IPS DF 4.7 (cell line): ENCODE measurements around the gene ZXDA.
"Not testable (repeated sequence)": the region's sequence is repeated elsewhere in the genome, so short reads cannot be mapped to it uniquely, and the experiment has no call there.

Experiments
- DNase-seq: peaks from one replicate; pipeline ENCODE4 v3.0.0-alpha.2; 2013; ENCODE audit warnings: low spot score; ENCODE audit errors: extremely low read depth

ZXDA gene, protein sequence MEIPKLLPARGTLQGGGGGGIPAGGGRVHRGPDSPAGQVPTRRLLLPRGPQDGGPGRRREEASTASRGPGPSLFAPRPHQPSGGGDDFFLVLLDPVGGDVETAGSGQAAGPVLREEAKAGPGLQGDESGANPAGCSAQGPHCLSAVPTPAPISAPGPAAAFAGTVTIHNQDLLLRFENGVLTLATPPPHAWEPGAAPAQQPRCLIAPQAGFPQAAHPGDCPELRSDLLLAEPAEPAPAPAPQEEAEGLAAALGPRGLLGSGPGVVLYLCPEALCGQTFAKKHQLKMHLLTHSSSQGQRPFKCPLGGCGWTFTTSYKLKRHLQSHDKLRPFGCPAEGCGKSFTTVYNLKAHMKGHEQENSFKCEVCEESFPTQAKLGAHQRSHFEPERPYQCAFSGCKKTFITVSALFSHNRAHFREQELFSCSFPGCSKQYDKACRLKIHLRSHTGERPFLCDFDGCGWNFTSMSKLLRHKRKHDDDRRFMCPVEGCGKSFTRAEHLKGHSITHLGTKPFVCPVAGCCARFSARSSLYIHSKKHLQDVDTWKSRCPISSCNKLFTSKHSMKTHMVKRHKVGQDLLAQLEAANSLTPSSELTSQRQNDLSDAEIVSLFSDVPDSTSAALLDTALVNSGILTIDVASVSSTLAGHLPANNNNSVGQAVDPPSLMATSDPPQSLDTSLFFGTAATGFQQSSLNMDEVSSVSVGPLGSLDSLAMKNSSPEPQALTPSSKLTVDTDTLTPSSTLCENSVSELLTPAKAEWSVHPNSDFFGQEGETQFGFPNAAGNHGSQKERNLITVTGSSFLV

DNA sequence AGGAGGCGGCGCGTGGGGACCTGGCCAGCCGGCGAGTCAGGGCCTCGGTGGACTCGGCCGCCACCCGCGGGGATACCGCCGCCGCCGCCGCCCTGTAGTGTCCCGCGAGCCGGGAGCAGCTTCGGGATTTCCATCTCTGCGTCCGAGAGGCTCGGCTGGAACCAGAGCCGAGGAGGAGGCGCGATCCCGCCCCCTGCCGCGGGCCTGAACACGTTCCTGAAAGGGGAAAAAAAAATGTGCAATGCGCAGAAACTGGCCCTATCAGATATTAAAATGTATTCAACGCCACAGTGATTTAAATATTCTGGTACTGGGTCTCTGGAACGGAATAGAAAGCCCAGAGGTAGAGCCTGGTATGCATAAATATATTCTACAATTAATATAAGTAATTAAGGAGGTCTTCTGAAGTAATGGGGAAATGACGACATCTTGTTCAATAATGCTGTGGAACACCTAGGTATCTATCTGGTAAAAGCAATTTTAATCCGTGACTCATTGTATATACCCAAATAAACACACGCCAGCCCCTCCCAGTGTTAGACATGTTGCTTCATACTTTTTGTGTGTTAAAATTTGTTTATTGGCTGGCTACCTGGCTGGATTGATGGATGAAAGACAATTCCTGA is at the start of gene ZXDA:
TSS of gene ZXDA (minus strand) at position 172 of the 626 bp plus-strand sequence. CDS start at position 134, 38 bp downstream.
- not testable (repeated sequence) for DNase-seq

DNA sequence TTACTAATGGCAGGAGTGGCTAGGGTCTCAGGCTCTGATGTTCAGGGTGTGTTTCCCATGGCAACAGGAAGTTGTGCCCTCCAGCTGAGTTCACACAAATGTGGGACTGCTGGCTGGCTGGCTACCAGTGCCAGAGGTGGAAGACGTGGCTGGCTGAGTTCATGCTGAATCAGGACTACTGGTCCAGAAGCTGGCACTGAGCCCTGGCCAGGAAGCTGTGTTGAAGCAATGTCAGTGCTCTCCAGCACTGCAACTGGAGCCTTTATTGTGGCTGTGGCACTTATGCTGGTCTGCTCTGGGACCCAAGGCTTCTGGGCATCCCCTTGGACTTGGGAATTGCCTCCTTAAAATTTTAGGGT is 42.0 kb upstream of the ZXDA start:
- no peak for DNase-seq

DNA sequence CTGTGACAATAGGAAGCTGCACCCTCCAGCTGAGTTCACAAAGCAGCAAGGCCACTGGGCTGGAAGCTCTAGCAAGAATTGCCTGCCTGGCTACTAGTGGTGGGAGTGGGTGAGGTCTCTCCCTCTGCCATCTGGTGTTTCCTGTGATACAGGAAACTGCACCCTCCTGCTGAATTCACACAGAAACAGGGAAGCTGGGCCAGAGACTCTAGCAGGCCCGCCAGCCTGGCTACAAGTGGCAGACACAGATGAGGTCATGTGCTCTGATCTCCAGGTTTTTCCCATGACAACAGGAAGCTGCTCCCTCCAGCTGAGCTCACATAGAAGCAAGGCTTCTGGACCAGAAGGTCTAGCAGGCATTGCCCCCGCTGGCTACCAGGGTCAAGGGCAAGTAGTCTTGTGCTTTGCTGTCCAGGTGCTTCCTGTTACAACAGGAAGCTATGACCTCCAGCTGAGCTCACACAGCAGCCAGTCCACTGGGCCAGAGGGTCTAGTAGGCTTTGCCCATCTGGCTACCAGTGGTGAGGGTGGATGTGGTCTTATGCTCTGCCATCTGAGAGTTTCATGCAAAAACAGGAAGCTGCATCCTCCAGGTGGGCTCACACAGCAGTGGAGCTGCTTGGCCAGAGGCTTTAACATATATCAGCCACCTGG is 41.5 kb upstream of the ZXDA start:
- no peak for DNase-seq

DNA sequence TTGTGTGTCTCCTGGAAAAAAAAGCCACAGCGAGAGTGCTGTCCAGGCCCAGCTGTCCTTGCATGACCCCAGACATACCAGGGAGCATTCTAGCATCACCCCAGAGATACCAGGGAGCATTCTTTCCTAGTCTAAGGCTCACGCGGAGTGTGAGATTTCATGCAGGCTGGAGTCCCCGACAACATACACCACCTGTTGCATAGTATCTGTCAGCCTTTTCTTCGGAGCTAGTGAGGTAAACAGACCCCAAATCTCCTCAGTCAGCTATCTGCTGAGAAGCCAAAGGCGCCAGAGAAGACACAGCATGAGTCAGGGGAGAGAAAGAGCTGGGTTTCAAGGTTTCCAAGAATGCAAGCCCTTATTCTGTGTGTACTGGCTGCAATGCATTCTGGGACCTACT is 23.1 kb upstream of the ZXDA start:
- DNase-seq, result no peak

DNA sequence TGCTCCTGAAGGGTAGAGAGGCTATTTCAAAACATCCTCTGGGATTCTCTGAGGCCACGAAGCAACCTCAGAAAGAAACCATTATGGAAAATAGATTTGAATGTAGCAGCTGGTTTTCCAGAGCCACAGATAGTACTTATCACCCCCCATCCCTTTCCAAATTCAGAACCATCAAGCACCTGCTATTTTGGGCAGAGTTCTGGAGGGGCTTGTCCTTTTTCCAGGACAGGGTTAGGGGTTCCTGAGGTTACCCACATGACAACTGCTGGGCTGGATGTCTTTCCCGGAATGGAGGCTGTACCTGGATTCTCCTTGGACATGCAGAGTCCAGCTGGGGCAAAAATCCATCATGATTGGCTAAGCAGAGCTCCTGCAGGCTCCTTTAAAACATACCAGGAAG is 22.0 kb upstream of the ZXDA start:
- no peak for DNase-seq

DNA sequence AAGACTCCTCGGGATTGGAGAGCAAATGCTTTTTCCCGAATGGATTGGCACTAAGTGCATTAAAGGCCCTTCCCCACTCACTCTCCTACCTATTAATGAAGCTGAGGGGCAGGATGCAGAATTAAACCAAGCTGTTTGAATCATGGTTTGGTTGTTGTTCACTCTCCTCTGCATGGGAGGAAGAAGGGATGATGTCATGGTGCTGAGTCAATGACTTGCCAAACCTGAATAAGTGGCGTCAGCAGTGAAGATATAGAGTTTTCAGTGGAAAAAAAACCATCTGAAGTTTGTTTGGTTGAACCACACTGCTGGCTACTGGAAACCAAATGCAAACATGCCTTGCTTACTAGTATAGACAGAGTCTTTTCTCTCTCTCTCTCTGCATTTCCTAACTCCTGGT is 19.8 kb upstream of the ZXDA start:
- DNase-seq, result no peak

DNA sequence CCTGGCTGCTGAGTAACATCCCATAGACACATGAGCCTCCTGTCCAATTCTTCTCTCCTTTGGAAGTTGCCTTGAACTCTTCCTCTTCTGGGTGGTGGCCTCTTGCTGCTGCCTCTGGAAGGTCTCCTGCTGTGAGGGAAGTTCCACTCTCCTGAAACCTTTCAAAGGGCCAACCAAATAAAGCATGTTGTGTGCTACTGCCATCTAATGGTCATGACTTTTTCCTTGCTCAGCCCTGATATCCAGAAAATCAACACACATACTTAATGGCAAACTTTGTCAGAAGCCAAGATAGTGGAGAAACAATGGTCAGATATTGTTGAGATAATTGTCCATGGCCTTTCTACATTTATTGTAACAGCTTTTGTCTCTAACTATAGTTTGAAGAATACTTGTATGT is 19.1 kb upstream of the ZXDA start:
- no peak for DNase-seq

DNA sequence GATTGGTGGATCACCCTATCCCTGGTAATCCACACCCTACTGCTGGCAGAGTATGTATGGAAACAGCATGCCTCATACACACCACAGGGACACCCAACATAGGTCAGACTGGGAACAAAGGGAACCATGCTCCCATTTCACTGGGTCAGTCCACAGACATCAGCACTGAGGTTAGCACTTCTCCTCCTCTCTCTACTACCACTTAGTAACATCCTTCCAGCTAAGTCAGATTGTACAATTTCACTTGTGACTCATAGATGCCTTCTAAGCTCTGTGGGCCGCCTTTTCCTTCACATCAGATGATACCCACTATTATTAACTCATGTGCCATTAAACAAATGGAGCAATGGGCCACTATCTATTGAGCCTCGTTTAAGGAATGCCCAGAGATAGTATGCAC is 15.5 kb upstream of the ZXDA start:
- DNase-seq, result no peak

DNA sequence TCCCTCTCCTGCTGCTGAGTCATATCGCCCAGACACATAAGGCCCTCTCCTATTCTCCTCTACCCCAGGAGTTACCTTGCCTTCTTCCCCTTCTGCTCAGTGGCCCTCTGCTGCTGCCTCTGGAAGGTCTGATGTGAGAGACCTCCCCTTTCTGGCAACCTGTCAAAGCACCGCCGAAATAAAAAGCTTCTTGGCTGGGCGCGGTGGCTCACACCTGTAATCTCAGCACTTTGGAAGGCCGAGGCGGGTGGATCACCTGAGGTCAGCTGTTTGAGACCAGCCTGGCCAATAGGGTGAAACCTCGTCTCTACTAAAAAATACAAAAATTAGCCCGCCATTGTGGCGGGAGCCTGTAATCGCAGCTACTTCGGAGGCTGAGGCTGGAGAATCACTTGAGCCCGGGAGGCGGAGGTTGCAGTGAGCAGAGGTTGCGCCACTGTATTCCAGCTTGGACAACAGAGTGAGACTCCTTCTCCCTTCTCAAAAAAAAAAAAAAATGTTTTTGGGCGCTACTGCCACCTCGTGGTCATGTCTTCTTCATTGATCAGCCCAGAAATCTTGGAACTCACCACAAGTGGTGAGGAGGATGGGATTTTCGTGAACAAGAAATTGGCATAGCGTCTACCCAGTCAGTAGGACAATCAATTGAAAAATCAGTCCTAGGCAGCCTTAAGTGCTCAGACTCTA is 8.6 kb upstream of the ZXDA start:
- no peak for DNase-seq

DNA sequence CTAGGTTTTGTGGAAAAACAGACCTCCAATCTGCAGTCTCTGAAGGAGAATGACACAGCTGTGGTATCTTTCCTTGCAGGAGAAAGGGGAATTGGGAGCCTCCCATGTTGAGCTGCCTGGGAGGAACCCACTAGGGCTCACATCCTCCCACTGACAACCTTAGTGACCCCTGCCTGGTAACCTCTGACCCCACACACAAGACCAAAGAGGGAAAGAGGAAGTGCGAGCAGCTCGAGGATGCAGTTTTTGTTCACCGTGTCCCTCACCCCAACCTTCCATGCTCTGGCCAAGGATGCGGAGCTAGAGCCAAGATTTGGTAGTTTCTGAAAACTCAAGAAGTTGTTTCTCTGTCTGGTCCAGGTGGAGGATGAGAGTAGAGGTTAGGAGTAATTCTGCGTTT is 5.4 kb upstream of the ZXDA start:
- no peak for DNase-seq

DNA sequence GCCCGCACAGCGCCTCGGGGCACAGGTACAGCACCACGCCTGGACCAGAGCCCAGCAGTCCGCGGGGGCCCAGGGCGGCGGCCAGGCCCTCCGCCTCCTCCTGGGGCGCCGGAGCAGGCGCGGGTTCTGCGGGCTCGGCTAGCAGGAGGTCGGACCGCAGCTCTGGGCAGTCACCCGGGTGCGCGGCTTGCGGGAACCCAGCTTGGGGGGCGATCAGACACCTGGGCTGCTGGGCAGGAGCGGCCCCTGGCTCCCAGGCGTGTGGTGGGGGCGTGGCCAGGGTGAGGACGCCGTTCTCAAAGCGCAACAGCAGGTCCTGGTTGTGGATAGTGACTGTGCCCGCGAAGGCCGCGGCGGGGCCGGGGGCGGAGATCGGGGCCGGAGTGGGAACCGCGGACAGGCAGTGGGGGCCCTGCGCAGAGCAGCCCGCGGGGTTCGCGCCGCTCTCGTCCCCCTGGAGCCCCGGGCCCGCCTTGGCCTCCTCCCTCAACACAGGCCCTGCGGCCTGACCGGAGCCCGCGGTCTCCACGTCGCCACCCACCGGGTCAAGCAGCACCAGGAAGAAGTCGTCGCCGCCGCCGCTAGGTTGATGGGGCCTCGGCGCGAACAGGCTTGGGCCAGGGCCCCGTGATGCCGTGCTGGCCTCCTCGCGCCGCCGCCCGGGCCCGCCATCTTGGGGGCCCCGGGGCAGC is 517 bp downstream of the ZXDA start:
- not testable (repeated sequence) for DNase-seq

DNA sequence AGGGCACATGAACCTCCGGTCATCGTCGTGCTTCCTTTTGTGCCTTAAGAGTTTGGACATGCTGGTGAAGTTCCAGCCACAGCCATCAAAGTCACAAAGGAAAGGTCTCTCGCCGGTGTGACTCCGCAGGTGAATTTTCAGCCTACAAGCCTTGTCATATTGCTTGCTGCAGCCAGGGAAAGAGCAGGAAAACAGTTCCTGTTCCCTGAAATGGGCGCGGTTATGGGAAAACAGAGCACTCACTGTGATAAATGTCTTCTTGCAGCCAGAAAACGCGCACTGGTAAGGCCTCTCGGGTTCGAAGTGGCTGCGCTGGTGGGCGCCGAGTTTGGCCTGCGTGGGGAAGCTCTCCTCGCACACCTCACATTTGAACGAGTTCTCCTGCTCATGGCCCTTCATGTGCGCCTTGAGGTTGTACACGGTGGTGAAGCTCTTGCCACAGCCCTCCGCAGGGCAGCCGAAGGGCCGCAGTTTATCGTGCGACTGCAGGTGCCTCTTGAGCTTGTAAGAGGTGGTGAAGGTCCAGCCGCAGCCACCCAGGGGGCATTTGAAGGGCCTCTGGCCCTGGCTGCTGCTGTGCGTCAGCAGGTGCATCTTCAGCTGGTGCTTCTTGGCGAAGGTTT is 1.2 kb downstream of the ZXDA start:
- DNase-seq, result not testable (repeated sequence)

DNA sequence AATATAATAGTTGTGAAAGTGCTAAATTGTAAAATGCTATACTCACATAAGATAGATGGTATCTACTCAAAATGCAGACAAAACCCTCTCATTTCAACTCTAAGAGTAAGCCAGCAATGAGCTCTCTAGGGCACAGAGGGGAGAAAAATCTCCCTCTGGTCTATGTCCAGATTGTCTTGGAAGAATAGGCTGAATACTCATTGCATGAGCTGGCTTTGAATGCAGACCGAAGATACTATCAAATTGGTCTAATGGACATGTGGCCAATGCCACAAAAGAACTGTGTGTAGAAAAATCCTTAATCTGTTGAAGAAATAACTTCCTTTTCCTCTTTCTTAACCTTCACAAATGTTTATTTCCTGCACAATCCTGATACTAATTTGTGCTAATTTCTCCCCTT is 3.5 kb downstream of the ZXDA start:
- no peak for DNase-seq

DNA sequence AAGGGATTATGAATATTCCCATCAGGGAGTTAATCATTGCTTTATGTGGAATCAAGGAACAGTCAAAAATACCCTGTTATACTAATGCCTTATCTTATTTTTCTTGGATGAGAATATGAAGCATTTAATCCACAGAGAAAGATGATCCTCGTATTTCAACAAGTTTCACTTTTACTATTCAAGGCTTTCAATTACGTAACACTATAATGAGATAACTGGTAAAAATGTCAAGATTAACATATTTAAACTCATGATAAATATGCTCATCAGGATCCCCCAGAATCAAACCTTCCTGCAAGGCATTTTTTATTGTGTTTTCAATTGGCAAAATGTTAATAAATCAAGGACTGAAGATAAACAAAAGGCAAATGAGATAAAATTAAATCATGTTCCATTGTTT is 5.1 kb downstream of the ZXDA start:
- DNase-seq, result no peak

DNA sequence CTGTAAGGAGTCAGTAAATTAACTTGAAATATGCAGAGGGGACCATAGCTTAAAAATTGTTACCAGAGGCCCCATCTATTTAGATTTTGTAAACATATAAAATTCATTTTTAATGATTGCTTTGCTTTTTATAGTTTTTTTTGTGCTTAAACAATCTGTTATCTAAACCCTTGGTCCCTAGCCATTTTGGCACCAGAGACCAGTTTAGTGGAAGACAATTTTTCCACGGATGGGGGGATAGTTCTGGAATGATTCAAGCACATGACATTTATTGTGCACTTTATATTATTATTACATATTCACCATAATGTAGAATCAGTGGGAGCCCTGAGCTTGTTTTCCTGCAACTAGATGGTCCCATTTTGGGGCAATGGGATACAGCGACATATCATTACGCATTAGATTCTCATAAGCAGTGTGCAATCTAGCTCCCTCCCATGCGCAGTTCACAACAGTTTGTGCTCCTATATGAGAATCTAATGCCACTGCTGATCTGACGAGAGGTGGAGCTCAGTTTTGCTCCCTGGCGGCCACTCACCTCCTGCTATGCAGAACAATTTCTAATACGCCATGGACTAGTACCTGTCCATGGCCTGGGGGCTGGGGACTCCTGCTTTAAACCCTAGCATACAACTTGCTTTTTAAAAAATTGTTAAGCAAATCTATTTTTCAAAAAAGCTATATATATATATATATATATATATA is 5.9 kb downstream of the ZXDA start:
- no peak for DNase-seq

DNA sequence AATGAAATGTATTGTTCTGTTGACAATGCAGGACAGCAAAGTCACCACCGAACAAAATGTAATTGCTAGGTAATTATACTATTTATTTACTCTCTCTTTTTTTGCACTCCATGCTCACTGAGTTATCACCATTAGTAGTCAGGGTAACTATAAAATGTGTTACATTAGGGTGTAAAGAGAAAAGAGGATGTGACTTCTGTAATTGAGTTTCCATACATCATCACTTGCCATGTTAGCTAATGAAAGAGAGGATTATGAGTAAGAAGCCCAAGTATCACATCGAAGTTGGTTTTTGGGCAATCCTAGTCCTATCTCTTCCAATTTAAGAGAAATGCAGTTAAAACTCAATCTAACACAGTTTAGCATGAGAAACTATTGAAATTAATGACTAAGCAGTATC is 7.6 kb downstream of the ZXDA start:
- no peak for DNase-seq

DNA sequence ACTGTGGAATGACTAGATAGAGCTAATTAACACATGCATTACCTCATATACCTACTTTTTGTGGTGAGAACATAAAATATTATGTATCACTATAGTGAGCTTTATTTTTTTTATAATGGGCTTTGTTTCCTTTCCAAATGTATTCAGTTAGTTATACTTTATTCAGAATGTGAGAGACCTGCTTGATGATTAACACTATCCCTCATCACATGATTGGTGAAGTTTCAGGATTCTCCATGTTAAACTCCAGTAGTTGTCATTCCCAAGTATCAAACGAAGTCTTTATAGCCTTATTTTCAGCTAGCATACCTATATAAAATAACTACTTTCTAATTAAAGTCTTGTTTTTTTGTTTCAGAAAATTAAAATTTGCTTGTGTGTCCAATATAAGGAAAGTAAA is 8.8 kb downstream of the ZXDA start:
- no peak for DNase-seq

DNA sequence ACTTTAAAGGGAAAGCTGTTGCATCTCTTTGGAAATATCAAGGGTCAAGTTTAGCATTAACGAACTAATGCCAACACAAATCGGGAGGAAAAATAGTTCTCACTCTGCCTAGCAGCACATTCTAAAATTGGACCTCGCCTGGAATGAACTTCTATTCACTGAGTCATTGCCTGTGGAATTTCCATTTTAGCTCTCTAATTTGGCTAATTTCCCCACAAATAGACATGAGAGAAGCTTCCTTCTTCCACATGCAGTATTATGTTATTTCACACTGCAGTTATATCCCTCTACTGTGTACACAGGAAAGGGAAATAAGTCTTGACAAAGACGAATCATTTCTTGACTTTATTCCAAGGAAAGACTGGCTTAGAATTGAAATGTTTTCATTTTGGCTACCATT is 9.3 kb downstream of the ZXDA start:
- DNase-seq, result no peak

DNA sequence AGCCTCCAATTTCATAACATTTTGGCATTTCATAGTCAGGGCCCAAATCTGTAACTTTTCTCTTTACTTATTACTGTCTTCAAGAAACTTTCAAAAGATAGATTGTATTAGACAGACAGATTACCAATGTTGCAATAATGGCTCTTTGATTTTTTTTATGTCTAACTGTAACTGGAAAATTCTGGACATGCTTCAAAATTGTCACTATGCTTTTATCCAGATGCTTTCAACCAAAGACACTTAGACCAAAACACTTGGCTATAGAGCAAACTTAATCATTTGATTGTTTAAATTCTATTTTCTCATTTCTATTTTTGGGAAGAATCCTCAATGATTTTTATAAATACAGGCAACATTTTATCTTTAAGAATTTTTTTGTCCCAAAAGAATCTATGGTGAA is 10.4 kb downstream of the ZXDA start:
- DNase-seq, result no peak

DNA sequence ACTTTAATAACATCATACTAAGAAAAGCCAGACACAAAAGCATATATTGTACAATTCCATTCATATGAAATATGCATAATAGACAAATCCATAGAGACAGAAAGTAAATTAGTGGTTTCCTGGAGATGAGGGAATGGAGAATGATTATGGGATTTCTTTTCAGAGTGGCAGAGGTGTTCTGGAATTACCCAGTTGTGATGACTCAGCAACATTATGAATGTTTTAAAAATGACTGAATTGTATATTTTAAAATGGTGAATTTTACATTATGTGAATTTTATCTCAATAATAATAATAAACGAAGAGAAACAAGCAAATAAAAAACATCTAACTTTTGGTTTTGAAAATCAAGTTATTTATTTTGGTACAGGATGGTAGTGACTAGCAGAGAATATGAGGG is 11.2 kb downstream of the ZXDA start:
- DNase-seq, result no peak
